ENCODE data around the gene SKOR2. TPM values are rescaled to one million over a fixed set of nuclear protein-coding genes. Genes with fewer than 3 reads are reported as not detected.

Gene SKOR2
- total and polyA plus RNA-seq, 2 experiments from 2014 or later = not detected

DNA sequence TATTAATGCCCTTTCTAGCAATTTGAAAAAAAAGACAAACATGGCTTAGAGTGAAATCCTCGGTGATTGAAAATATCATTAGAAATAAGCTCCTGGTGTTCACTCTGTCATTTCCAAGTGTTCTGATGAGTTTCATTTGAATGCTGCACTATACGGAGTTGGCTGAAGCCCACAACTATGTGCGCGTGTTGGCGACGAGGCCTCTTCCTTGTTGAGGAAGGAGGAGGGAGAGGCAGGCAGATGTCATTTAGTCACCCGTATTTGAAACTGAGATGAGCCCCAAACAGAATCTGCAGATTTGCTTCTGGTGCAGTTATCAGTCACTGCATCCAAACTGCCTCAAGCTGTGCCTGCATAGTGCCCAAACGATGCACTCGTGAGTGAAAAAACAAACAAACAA is 23.5 kb upstream of the SKOR2 start:
- Histone ChIP-seq H3K27ac (no peak overlapping the region), H3K27me3 (no peaks in the 10 kb centered on the region), H3K36me3 (no peaks in the 10 kb centered on the region), H3K4me3 (no peak overlapping the region), H3K4me1 (ENCODE audit: low read depth) (no peaks in the 10 kb centered on the region), H3K9me3 (ENCODE audit: low read depth) (no peaks in the 10 kb centered on the region)
- TF ChIP-seq, protein P1, sequence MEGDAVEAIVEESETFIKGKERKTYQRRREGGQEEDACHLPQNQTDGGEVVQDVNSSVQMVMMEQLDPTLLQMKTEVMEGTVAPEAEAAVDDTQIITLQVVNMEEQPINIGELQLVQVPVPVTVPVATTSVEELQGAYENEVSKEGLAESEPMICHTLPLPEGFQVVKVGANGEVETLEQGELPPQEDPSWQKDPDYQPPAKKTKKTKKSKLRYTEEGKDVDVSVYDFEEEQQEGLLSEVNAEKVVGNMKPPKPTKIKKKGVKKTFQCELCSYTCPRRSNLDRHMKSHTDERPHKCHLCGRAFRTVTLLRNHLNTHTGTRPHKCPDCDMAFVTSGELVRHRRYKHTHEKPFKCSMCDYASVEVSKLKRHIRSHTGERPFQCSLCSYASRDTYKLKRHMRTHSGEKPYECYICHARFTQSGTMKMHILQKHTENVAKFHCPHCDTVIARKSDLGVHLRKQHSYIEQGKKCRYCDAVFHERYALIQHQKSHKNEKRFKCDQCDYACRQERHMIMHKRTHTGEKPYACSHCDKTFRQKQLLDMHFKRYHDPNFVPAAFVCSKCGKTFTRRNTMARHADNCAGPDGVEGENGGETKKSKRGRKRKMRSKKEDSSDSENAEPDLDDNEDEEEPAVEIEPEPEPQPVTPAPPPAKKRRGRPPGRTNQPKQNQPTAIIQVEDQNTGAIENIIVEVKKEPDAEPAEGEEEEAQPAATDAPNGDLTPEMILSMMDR (IDR thresholded peaks at IDR 0.05; ENCODE audit: low read depth, low read length) = no peak
- no peak for DNase-seq (ENCODE audit: low read depth in 1 of 2, low spot score in 1 of 2)

DNA sequence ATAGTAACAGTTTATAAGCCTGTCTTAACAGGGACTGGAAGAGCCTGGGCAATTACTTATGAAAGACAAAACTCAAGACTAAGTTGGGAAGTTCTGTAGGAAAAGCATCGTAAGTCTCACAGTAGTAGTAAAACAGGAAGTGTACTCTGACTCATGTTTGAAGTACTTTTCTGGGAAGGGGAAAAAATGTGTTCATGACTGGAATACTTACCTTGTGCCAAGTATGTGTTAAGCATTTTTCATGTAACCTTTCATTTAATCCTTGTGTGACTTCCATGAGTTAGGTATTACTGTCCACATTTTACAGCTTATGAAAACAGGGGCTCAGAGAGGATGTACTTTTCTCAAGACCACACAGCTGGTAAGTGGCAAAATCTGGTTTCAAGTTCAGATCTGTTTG is 13.7 kb upstream of the SKOR2 start:
- no peaks in the 10 kb centered on the region for H3K9me3 ChIP-seq (ENCODE audit: low read depth)
- peaks cover 6% of the 10 kb centered on the region for H3K4me1 ChIP-seq (ENCODE audit: low read depth)
- H3K36me3 ChIP-seq = no peaks in the 10 kb centered on the region
- H3K27ac ChIP-seq = no peak overlapping the region
- DNase-seq (ENCODE audit: low read depth in 1 of 2, low spot score in 1 of 2) = peak in 1 of 2 donors; percentile 31
- TF ChIP-seq, protein P1 (IDR thresholded peaks at IDR 0.05; ENCODE audit: low read depth, low read length) = no peak
- H3K27me3 ChIP-seq = peaks cover 87% of the 10 kb centered on the region
- H3K4me3 ChIP-seq = no peak overlapping the region

DNA sequence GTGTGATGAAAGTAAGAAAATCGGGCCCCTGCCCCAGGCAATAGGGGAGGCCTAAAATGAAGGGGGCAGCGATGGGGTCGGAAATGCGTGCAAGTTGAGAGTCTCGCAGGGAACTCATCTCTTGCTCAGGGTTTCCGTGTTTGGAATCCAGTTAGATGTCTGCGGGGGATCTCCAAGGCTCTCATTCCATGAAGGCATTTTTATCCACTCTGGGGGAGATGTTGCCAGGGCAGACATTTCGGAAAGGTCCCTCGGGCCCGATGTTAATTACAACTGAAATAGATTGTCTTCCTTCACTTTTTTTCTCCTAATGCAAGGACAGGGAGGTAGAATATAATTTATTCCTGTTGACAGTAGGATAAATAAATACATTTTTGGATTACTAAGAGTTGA is 12.8 kb upstream of the SKOR2 start:
- TF ChIP-seq, protein P1 (IDR thresholded peaks at IDR 0.05; ENCODE audit: low read depth, low read length) = no peak
- no peaks in the 10 kb centered on the region for H3K36me3 ChIP-seq
- peak overlapping the region; percentile 14 for H3K4me3 ChIP-seq
- H3K27me3 ChIP-seq = peaks cover 96% of the 10 kb centered on the region
- no peak overlapping the region for H3K27ac ChIP-seq
- peaks cover 6% of the 10 kb centered on the region for H3K4me1 ChIP-seq (ENCODE audit: low read depth)
- no peak for DNase-seq (ENCODE audit: low read depth in 1 of 2, low spot score in 1 of 2)
- H3K9me3 ChIP-seq (ENCODE audit: low read depth) = no peaks in the 10 kb centered on the region

DNA sequence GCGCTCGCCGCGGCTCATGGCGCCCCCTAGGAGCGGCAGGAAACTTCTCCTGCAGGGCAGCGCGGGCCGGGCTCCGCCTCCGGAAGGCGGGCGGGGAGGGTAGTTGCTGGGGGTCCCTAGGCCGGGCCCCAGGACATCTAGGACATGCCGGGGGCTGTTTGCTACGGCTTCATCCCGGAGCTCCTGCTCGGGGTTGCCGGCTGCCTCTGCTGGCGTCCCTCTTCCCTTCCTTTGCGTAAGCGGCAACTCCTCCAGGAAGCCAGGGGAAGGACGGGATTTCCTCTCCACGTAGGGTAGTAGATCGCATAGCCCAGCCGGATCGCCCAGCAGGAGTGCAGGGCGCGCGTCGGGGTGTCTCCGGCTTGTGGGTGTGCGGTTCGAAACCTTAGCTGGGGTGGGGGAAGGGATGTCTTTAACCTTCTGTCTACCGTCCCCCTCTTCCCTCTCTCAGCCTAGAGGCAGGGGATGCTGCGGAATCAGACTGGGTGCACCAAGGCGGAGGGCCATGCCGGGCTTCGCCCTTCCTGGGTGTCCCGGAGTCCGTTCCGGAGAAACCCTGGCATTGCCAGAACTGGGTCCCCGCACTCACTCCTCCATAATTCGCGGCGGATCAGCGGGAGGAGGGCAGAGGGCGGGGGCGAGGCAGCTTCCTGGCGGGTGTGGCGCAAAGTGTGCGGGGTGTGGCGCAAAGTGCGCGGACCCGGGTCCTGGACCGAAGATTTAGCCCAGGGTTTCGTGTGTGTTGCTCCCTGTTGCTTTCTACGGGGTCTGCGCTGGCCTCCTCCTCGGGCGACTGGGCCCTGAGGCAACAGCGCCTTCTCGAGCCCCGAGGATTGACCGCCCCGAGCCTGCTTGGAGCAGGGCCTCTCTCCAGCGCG is 12.2 kb upstream of the SKOR2 start:
- H3K4me3 ChIP-seq = peak overlapping the region; percentile 14
- TF ChIP-seq, protein P1 (IDR thresholded peaks at IDR 0.05; ENCODE audit: low read depth, low read length) = no peak
- DNase-seq (ENCODE audit: low read depth in 1 of 2, low spot score in 1 of 2) = no peak

DNA sequence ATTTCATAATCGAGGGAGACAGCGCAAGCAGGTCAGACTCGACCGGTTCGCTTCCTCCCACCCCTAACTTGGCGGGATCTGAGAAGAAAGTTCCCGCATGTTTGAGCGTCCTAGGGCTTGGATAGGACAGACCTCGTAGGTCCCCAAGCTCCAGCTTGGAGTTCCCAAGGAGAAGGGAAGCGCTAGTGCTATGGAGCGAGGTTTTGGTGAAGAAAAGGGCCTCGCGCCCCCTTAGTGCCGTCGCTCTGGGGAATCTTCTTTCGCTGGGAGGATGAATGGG is 11.6 kb upstream of the SKOR2 start:
- Histone ChIP-seq H3K9me3 (ENCODE audit: low read depth) (no peaks in the 10 kb centered on the region), H3K27ac (no peak overlapping the region), H3K4me3 (peak overlapping the region; percentile 14)

More for the DNA sequence above, 12.2 kb upstream of the SKOR2 start:
- no peak overlapping the region for H3K27ac ChIP-seq
- peaks cover 100% of the 10 kb centered on the region for H3K27me3 ChIP-seq
- no peaks in the 10 kb centered on the region for H3K9me3 ChIP-seq (ENCODE audit: low read depth)
- peaks cover 6% of the 10 kb centered on the region for H3K4me1 ChIP-seq (ENCODE audit: low read depth)
- no peaks in the 10 kb centered on the region for H3K36me3 ChIP-seq

More for the DNA sequence above, 11.6 kb upstream of the SKOR2 start:
- TF ChIP-seq, protein P1 (IDR thresholded peaks at IDR 0.05; ENCODE audit: low read depth, low read length) = peak; percentile 25
- Histone ChIP-seq H3K4me1 (ENCODE audit: low read depth) (peaks cover 6% of the 10 kb centered on the region), H3K27me3 (peaks cover 100% of the 10 kb centered on the region), H3K36me3 (no peaks in the 10 kb centered on the region)
- DNase-seq (ENCODE audit: low read depth in 1 of 2, low spot score in 1 of 2) = no peak

Measured in cardiac muscle cell (in vitro differentiated cells and primary cell).